ENCODE measurements around the gene RABGAP1L. TPM values are rescaled to one million over a fixed set of nuclear protein-coding genes. Genes with fewer than 3 reads are reported as not detected.

RABGAP1L gene
- total RNA-seq, 1 experiment from 2014 or later, result 57.4 TPM

- Histone ChIP-seq H2AFZ (no peak overlapping the region), H3K27ac (no peak overlapping the region), H3K9me3 (ENCODE audit: insufficient read depth, low read depth) (0 out of 2 replicates have a peak, but pooled peaks cover 4% of the 10 kb centered on the region), H4K20me1 (ENCODE audit: insufficient read depth) (no peaks in the 10 kb centered on the region), H3K4me3 (no peak overlapping the region), H3K36me3 (ENCODE audit: low read depth) (no peaks in the 10 kb centered on the region), H3K4me2 (no peak overlapping the region), H3K27me3 (ENCODE audit: insufficient read depth, low read depth) (no peaks in the 10 kb centered on the region), H3K9me2 (ENCODE audit: insufficient read depth) (no peaks in the 10 kb centered on the region), H3K4me1 (replicated peaks; ENCODE audit: insufficient read depth) (peaks cover 11% of the 10 kb centered on the region; the same call in 1 of the 2 replicates), H3K79me2 (ENCODE audit: low read depth) (no peaks in the 10 kb centered on the region), H3F3A (ENCODE audit: insufficient read depth, low read depth) (no peaks in the 10 kb centered on the region)
- CTCF ChIA-PET, result no interaction called here
- POLR2A ChIA-PET (ENCODE audit: unreplicated experiment), result interaction anchor here (0.6 kb wide), 1 partner anchor 71 kb away, joined by 5 read pairs; no protein-coding TSS in a partner anchor
- TF ChIP-seq CTCF (conservative IDR thresholded peaks at IDR 0.05), result no peak
- TF ChIP-seq EZH2 (IDR thresholded peaks at IDR 0.05; ENCODE audit: low read depth), result no peak
- intact Hi-C loops (cut with micrococcal nuclease; ENCODE audit: unreplicated experiment), result no loop called here
- DNase-seq, result no peak
- BruUV-seq (replicated peaks), result no TSS peak
Observed at GRCh38 chr1:174809755-174810280, 650.5 kb downstream of the RABGAP1L start.

DNA sequence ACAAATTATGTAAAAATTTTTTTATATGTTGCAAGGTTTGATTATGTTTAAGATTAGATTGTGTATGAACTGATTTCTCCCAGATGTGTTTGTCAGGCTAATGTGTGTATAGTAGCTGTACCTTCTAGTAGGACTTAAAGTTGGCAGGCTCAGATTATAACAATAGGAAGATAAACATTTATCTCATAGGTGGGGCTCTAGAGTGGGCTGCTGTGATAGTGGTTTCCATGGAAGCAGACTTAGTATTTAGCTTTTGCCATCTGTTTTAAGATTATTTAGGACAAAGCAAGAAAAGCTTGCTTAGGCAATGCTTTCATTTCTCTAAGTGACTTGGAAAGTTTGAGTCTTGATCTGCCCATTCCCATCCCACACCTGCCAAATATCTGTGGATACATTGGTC is 652.7 kb downstream of the RABGAP1L start:
- Histone ChIP-seq H3K4me1 (replicated peaks; ENCODE audit: insufficient read depth) (peaks cover 20% of the 10 kb centered on the region), H3K27ac (no peak overlapping the region), H3K36me3 (ENCODE audit: low read depth) (no peaks in the 10 kb centered on the region), H3K9me3 (ENCODE audit: insufficient read depth, low read depth) (0 out of 2 replicates have a peak, but pooled peaks cover 4% of the 10 kb centered on the region), H3K4me3 (no peak overlapping the region), H4K20me1 (ENCODE audit: insufficient read depth) (no peaks in the 10 kb centered on the region), H2AFZ (no peak overlapping the region), H3K27me3 (ENCODE audit: insufficient read depth, low read depth) (no peaks in the 10 kb centered on the region), H3K79me2 (ENCODE audit: low read depth) (no peaks in the 10 kb centered on the region), H3F3A (ENCODE audit: insufficient read depth, low read depth) (no peaks in the 10 kb centered on the region), H3K4me2 (no peak overlapping the region), H3K9me2 (ENCODE audit: insufficient read depth) (0 out of 2 replicates have a peak, but pooled peaks cover 3% of the 10 kb centered on the region)
- DNase-seq, result no peak
- POLR2A ChIA-PET (ENCODE audit: unreplicated experiment), result interaction anchor here (0.6 kb wide), 1 partner anchor 65 kb away, joined by 7 read pairs; no protein-coding TSS in a partner anchor
- intact Hi-C loops (cut with micrococcal nuclease; ENCODE audit: unreplicated experiment), result no loop called here
- TF ChIP-seq CTCF (conservative IDR thresholded peaks at IDR 0.05) (no peak), EZH2 (IDR thresholded peaks at IDR 0.05; ENCODE audit: low read depth) (no peak)
- no TSS peak for BruUV-seq (replicated peaks)
- CTCF ChIA-PET, result no interaction called here

- H3F3A ChIP-seq (ENCODE audit: insufficient read depth, low read depth), result no peaks in the 10 kb centered on the region
- CTCF ChIA-PET, result no interaction called here
- no peak overlapping the region for H2AFZ ChIP-seq
- POLR2A ChIA-PET (ENCODE audit: unreplicated experiment), result interaction anchor here (0.6 kb wide), 3 partner anchors 43 to 182 kb away, joined by 3 to 7 read pairs (median 4); no protein-coding TSS in a partner anchor
- DNase-seq, result peak in 1 of 2 experiments; percentile 45
- intact Hi-C loops (cut with micrococcal nuclease; ENCODE audit: unreplicated experiment), result no loop called here
- no peaks in the 10 kb centered on the region for H3K36me3 ChIP-seq (ENCODE audit: low read depth)
- peaks cover 20% of the 10 kb centered on the region for H3K4me1 ChIP-seq (replicated peaks; ENCODE audit: insufficient read depth)
- H3K27me3 ChIP-seq (ENCODE audit: insufficient read depth, low read depth), result no peaks in the 10 kb centered on the region
- 0 out of 2 replicates have a peak, but pooled peaks cover 3% of the 10 kb centered on the region for H3K9me2 ChIP-seq (ENCODE audit: insufficient read depth)
- no peaks in the 10 kb centered on the region for H3K79me2 ChIP-seq (ENCODE audit: low read depth)
- no peaks in the 10 kb centered on the region for H4K20me1 ChIP-seq (ENCODE audit: insufficient read depth)
- H3K27ac ChIP-seq, result no peak overlapping the region
- BruUV-seq (replicated peaks), result no TSS peak
- no peak for TF ChIP-seq EZH2 (IDR thresholded peaks at IDR 0.05; ENCODE audit: low read depth)
- no peak for TF ChIP-seq CTCF (conservative IDR thresholded peaks at IDR 0.05)
- no peak overlapping the region for H3K4me3 ChIP-seq
- 0 out of 2 replicates have a peak, but pooled peaks cover 4% of the 10 kb centered on the region for H3K9me3 ChIP-seq (ENCODE audit: insufficient read depth, low read depth)
- no peak overlapping the region for H3K4me2 ChIP-seq
Observed at GRCh38 chr1:174812656-174813055, 653.3 kb downstream of the RABGAP1L start.
